GM18867 (cell line): ENCODE measurements around the gene UTS2R.

Experiments used
- ATAC-seq: cut with Tn5 transposase; IDR thresholded peaks from one replicate; pipeline ENCODE4 v1.9.1; 2021; ENCODE audit warnings: mild to moderate bottlenecking, moderate library complexity; ENCODE audit not compliant: unreplicated experiment

UTS2R gene

DNA sequence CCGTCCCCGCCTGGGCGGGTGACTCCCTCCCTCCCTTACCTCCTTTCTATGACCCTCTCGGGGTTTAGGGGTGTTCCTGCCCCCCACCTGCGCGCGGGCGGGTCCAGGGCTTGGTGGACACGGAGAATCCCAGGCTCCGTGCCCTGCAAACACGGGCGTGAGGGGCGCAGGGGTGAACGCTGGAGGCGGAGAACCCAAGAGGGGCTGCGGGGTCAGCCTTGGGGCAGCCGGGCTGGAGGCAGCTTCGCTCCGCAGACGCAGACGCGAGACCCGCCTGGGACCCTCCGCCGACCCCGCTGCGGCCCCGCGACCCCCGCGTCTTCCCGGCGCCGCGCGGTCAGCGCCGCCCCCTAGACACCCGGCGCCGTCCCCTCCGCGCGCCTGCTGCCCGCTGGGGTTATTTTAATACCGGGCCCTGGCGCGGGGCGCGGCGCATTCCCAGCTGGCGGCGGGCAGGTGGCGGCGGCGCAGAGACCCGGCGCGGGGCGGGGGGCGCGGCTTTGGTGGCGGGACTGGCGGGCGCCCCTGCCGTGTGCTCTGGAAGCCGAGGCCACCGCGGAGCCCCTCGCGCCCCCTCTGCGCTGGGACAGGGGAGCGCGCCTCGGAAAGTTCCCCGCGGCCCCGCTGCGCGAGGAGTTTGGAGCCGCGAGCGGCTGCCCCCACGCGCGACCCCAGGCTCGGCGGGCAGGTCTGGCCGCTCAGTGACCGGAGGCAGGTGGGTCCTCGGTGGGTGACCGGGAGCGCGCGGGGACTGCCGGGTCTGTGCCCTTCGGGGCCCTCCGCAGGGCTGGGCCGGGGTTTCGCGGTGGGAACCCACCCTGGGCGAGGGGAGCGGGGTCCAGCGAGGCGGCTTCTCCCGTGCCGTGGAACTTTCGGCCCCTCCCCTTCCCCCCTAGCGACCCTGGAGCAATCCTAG is at the start of gene UTS2R:
Gene UTS2R, plus strand, starts transcription at position 433 of the 916 bp plus-strand sequence. CDS start 2,560 bp downstream, outside the sequence.
- no peak for ATAC-seq

DNA sequence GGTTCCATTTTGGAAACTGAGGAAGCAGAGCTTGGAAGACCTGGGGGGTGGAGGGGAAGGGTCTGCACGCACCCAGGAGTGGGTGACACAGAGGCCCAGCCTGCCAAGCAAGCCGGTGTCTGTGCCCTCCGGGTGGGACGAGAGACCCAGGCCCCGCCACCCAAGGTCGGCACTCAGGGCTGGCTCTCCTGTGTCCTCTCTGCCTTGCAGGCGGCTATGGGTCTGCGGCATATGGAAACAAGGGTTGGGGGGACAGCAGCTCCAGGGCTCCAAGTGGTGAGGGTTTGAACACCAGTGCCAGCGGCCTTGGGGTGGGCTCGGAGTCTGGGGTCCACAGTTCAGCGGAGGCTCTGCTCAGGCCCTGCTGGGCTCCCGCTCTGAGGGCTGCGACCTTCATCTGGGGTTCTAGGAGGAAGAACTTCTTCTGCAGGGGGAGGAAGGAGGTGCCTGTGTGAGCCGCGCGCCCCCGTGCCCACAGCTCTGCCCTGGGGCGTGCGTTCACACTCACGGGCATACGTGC is 49.6 kb upstream of the UTS2R start:
- no peak for ATAC-seq

DNA sequence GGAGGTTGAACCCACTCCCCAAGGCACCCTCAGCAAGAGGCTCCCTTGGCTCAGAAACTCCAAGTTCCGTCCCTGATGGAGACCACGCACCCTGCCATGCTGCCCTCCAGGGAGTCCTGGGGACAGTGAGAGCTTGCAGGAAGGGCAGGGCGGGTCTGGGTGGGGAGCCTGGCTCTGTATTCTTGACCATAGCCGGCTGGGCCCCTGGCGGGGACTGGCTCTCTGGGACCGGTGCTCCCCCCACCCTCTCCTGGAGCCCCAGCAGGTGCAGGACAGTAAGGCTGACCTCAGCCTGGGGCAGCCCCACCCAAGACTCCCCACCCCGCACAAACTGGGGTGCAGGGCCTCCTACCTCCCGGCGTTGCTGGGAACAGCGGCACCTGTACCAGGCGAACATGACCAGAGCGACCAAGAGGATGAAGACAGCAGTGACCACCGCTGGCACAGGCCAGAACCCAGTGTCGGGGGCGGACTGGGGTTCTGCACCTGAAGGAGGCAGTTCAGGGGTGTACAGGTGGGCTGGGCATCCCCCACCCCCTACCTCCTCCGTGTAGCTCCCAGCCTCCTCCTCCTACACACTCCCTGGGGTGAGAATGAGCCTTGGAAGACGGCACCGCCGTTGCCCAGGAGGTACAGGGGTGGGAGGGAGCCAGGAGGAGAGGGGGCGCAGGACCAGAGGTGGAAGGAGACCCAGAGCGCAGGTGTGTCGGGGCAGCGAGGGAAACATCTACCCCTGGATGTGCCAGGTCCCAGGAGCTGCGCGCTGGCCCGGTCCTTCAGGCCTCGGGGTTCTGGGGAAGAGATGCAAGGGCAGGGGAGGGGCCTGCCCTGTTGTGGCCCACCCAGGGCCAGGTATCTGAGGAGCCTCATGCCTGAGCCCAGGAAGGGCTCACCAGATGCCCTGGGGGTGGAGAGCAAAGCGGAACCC is 48.8 kb upstream of the UTS2R start:
- ATAC-seq: no peak

DNA sequence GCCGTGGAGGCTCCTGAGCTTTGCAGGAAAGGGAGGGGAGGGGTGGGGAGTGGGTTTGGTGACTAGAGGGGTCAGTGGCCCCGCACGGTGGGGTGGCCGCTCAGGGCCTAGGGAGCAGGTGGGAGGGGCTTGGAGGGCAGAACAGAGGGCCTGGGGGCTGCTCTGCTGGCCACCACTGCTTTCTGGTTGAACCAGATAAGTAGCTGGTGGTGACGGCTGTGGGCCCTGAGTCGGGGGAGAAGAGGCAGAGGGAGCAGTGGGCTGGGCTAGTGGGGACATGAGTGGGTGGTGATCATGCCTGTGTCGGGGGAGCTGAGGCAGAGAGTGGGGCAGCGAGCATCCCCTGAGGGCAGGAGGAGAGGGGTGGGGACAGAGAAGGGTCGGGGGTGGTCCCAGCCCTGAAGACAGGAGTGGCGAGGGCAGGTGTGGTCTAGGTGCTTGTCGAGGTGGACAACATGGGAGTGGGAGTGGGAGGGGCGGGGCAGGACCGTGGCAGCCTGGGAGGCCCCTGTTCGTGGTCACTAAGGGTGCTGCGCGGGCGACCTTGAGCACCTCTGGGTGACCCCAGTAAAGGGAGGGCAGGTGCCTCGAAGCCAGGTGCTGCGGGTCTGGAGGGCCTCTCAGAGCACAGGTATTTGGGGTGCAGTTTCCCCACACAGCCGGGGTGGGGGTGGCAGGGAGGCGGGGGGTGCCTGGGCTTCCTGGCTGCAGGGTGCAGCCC is 47.9 kb upstream of the UTS2R start:
- no peak for ATAC-seq

DNA sequence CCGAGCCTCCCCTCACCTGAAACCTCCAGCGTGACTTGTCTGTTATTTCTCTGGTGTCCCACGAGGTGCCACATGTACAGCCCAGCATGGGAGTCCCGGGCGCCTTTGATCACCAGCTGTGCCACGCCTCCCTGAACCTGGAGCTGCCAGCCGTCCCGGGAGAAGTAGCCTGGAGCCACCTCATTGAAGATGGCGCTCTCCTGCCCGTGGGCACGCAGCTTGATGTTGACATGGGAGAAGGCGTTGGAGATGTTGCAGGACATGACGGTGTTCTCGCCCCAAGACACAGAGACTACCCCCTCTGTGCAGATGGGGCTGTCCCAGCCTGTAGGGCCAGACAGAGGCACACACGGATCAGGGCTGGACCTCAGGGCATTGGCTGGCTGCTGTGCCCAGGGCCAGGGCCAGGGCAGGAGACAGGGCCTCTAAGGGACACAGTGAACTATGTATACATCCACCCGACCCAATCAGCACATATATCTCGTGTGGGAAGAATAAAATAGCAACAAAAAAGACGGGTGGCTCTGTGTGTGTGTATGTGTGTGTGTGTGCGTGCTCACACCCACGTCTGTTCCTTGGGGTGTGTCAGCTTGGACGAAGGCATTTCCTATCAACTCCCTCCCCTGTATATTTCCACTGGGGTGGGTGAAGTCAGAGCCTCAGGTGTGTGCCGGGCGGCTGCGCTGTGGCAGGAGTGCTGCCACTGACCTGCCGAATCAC is 46.8 kb upstream of the UTS2R start:
- no peak for ATAC-seq

GRCh38 chr17:82325286-82326180 is 46.0 kb upstream of the UTS2R start:
- no peak for ATAC-seq

DNA sequence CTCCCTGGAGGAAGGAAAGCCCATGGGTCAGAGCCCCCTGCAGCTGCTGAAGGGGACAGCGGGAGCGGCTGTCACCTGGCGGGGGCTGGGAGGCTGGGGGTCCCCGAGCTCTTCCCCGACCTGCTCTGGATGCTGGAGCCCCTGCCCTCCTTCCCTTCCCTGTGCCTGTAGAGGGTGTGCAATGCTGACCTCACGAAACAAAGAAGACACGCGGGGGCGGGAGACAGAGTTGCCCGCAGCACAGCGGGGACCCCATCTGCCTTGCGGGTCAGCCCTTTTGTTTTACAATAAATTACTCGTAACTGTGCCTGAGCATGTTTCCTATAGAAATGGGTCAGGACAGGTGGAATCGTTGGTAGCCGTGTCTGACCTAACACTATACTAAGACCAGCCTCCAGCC is 44.3 kb upstream of the UTS2R start:
- ATAC-seq: no peak

DNA sequence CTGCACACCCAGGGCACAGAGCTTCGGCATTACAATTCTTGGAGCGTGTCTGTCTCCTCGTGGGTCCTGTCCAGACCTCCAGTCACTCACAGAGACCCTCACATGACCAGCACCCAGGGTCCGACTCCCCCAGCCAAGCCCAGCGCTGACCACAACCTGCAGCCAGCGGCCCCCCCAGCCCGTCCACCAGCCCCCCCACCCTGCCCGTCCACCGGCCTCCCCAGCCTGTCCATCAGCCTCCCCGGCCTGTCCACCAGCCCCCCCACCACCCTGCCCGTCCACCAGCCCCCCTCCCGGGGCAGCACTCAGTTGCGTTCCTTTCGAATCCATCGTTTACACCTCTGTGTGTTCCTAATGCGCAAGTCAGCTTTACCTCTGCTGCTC is 43.8 kb upstream of the UTS2R start:
- ATAC-seq: no peak

DNA sequence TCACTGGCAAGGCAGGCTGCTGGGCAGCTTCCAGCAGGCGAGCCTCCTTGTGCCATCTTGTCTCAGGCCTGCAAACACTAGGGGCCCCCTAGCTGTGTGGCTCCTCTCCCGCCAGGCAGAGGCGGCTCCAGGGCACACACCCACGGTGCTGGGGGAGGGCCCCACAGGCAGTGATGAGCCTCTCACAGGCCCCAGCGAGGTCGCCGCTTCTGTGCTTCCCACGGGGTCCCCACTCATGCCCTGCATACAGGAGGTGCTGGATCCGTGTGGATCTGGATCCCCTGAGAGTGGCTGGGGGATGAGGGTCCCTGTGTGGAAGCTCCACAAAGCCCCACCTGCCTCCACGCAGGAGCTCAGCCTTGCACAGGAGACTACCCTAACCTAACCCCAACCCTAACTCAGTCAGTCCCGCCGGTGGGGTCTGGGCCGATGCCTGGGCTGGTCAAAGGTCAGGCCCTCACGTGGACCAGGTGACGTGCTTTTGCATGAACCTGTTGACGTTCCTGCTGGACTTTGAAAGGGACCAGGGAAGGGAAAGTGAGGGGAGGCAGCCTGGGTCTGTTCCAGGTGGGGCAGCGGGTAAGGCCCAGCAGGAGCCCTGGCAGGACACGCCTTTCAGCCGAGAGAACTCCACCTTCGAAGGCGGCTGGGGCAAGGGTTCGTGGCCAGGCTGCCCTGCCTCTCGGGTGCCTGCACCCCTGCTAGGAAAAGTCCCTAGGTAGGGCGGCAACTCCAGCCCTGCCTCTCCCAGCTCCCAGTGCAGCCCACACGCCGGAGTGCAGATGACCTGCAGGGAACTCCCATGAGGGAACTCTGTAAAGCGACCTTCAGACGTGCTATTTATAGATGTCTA is 43.2 kb upstream of the UTS2R start:
- no peak for ATAC-seq

- ATAC-seq: no peak
Measured at GRCh38 chr17:82328994-82329507, 42.5 kb upstream of the UTS2R start.

DNA sequence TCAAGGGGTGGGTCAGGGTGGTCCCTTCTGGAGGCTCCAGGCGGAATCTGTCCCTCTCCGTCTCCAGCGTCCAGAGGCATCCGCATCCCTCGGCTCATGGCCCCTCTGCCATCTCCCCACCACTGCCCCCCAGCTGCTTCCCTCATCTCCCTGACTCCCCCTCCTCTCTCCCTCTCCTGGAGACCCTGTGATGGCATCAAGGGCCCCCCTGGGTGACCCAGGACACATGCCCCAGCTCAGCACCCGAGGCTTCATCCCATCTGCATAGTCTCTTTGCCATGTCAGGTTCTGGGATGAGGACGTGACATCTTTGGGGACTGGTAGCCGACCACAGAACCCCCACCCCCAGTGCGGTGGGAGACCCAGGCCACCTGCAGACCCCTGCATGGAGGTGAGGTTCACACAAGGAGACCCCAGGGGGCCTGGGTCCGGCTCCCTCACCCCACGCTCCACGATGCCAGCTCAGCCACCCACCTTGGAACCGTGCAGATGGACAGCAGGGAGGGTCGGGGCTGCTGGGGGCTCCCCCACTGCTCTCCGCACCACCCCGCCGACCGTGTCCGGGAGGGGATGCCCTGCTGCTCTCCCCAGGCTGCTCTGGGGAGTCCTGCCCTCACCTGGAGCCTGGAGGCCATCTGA is 41.8 kb upstream of the UTS2R start:
- no peak for ATAC-seq

- no peak for ATAC-seq
Measured at GRCh38 chr17:82330322-82331239, 41.0 kb upstream of the UTS2R start.

- ATAC-seq: no peak
Measured at GRCh38 chr17:82331345-82331939, 40.1 kb upstream of the UTS2R start.

DNA sequence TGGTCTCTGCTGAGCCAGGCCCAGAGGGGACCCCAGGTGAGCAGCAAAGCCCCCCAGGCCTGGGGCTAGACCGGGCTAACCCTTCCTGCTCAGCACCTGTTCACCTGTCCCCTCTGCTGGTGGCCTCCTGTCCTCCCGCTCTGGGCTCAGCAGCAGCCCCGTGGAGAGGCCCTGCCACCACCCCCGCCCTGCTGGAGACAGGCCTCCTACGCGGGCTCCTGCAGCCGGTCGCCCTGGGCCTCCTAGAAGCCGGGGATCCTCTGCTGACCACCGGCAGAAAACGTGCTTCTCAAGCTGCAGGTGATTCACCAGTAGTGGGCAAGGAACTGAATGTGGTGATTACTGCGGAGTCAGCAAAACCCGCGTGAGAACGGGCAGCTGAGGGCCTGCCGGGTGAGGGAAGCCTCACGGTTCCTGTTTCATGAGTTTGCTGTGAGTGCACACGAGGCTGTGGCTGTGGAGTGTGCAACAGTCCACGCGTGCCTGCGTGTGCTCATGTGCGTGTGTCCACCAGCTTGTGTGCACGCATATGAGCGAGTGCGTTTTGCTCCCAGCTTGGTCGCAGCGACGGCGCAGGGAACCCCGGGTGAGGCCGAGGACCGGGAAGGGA is 38.8 kb upstream of the UTS2R start:
- no peak for ATAC-seq

GRCh38 chr17:82333279-82334171 is 38.0 kb upstream of the UTS2R start, which contains the start of gene SECTM1:
Gene SECTM1 (minus strand): TSS chr17:82333766. CDS start chr17:82327240, 6,526 bp downstream.
- no peak for ATAC-seq
